Adrenal gland (tissue), 12 donors: ENCODE results near the gene ZNF385A. TPM values are rescaled to one million over a fixed set of nuclear protein-coding genes. Genes with fewer than 3 reads are reported as not detected.

ENCODE experiments used
- DNase-seq, 7 donors: peaks; one replicate each; pipeline ENCODE4 v3.0.0-alpha.2; 2019 to 2020
- H3K27ac ChIP-seq, 5 donors: fragments of 200-600 bp; sonication (generic) in 4 of 5; 1 replicate in 3 of 5; 2 replicates in 2 of 5; pipeline versions ENCODE4 v1.5.1 to v1.8.0; 2016 to 2020; ENCODE audit warnings: mild to moderate bottlenecking in 1 of 5
- H3K27me3 ChIP-seq: fragments of 200-600 bp; 2 replicates; pipeline ENCODE4 v1.8.0; 2021
- H3K36me3 ChIP-seq, 2 donors: fragments of 200-600 bp; replicated peaks in 1 of 2; 1 replicate in 1 of 2; 2 replicates in 1 of 2; pipeline versions ENCODE4 v1.5.1 to v1.8.0; 2018 to 2022
- H3K4me1 ChIP-seq, 2 donors: fragments of 200-600 bp; replicated peaks in 1 of 2; 1 replicate in 1 of 2; 2 replicates in 1 of 2; pipeline versions ENCODE4 v1.5.1 to v1.8.0; 2018 to 2021
- H3K4me3 ChIP-seq, 4 donors: fragments of 200-600 bp; sonication (generic) in 3 of 4; one replicate each; pipeline ENCODE4 v1.5.1; 2016 to 2018
- H3K9me3 ChIP-seq, 3 donors: fragments of 200-600 bp; sonication (generic) in 1 of 3; replicated peaks in 1 of 3; 1 replicate in 2 of 3; 2 replicates in 1 of 3; pipeline versions ENCODE4 v1.5.1 to v1.8.0; 2016 to 2021
- CTCF ChIP-seq, 6 experiments: fragments of 450-650 bp in 4 of 6; fragments of 200-600 bp in 2 of 6; sonication (generic) in 1 of 6; IDR thresholded peaks; 1 replicate in 5 of 6; 2 replicates in 1 of 6; pipeline versions ENCODE4 v1.5.1 to v1.8.0; 2016 to 2021; ENCODE audit warnings: antibody characterized with exemption in 6 of 6, mild to moderate bottlenecking in 2 of 6, moderate library complexity in 1 of 6
- POLR2A ChIP-seq, 2 donors: fragments of 450-650 bp; IDR thresholded peaks; one replicate each; pipeline ENCODE4 v1.6.1; 2017; ENCODE audit warnings: antibody characterized with exemption in 2 of 2, mild to moderate bottlenecking in 2 of 2, moderate library complexity in 1 of 2
- WGBS, 4 donors: extraction: QIAGEN DNeasy Blood & Tissue Kit in 2 of 4; methylation state at CpG; one replicate each; pipeline versions ENCODE4 v1.1.5 to v1.1.7; 2013 to 2017; 5-methylcytosine and 5-hydroxymethylcytosine counted together
- intact Hi-C, 2 donors: fragments of 100-400 bp; cut with DNase I; formaldehyde crosslinking; loops; one replicate each; pipeline versions ENCODE4 v1.14.1 to v1.15.0; 2022 to 2023
- polyA plus RNA-seq, 3 donors: library from polyadenylated mRNA; stranded (reverse); fragments of 200-250 nt in 2 of 3; fragments of 350-450 nt in 1 of 3; fragmentation: Illumina TruSeq in 1 of 3; extraction: RNeasy Lipid Tissue Mini Kit (QIAGEN cat#74804) in 1 of 3; gene quantifications; one replicate each; pipeline ENCODE4 v1.2.3, GENCODE V29; 2013 to 2014
- total RNA-seq, 9 donors: library from RNA; depleted of rRNA in 4 of 9; stranded (reverse); fragments of >200 nt in 4 of 9; fragments of 120-200 nt in 1 of 9; fragmentation: NEBNext Ultra II Directional in 1 of 9; extraction: Animal tissue kit (Norgen Biotek cat#: 25700) in 1 of 9; gene quantifications; one replicate each; pipeline versions ENCODE4 v1.1.0 to v1.2.4, GENCODE V29; 2013 to 2023
- donor health status: healthy with polysubstance abuse.
- donor health status: Bipolar disorder and iron deficiency.
- donor health status: DM: yes; HTN: yes; CAD: no.
- donor health status: DM: no; HTN: no; CAD: no.
- donor health status: DM: no; HTN: no; CAD: no.
- donor health status: DM: yes; HTN: yes; CAD: no.

The ZNF385A gene
- total and polyA plus RNA-seq, 12 donors, result 0.94 to 38.2 (median 13.1) TPM

GRCh38 chr12:54394281-54394719 lies 9.8 kb upstream of the ZNF385A start:
- no peaks in the 10 kb centered on the region for H3K9me3 ChIP-seq
- H3K27ac ChIP-seq, result no peak overlapping the region
- no peaks in the 10 kb centered on the region for H3K4me1 ChIP-seq
- TF ChIP-seq CTCF (IDR thresholded peaks at IDR 0.05) (peak; percentile 44 to 73 (median 62)), POLR2A (IDR thresholded peaks at IDR 0.05) (no peak)
- H3K27me3 ChIP-seq, result no peaks in the 10 kb centered on the region
- 25 to 39% (median 31%) methylated on average over 4 of the region's 4 CpGs for WGBS, 4 donors
- no peak overlapping the region for H3K4me3 ChIP-seq
- DNase-seq, result peak in 3 of 7 donors; percentile 63 to 77 (median 64)
- intact Hi-C loops, result no loop called here
- peaks cover 0 to 48% of the 10 kb centered on the region in 2 donors for H3K36me3 ChIP-seq

- no peak for DNase-seq
- Histone ChIP-seq H3K4me3 (no peak overlapping the region), H3K27me3 (no peaks in the 10 kb centered on the region), H3K9me3 (no peaks in the 10 kb centered on the region), H3K36me3 (peaks cover 0 to 43% of the 10 kb centered on the region in 2 donors), H3K4me1 (no peaks in the 10 kb centered on the region), H3K27ac (no peak overlapping the region)
- intact Hi-C loops, result no loop called here
- TF ChIP-seq CTCF (IDR thresholded peaks at IDR 0.05) (no peak), POLR2A (IDR thresholded peaks at IDR 0.05) (no peak)
- WGBS, 4 donors, result 64 to 79% (median 67%) methylated on average over 3 of the region's 3 CpGs
These were observed 9.2 kb upstream of the ZNF385A start for GRCh38 chr12:54393743-54394142.

- 56 to 70% (median 61%) methylated on average over 5 to 6 of the region's 6 CpGs for WGBS, 4 donors
- Histone ChIP-seq H3K4me1 (no peaks in the 10 kb centered on the region), H3K9me3 (no peaks in the 10 kb centered on the region), H3K4me3 (no peak overlapping the region), H3K27me3 (no peaks in the 10 kb centered on the region), H3K36me3 (peaks cover 0 to 37% of the 10 kb centered on the region in 2 donors), H3K27ac (no peak overlapping the region)
- intact Hi-C loops, result no loop called here
- TF ChIP-seq CTCF (IDR thresholded peaks at IDR 0.05) (no peak), POLR2A (IDR thresholded peaks at IDR 0.05) (no peak)
- no peak for DNase-seq
These were observed 8.7 kb upstream of the ZNF385A start for GRCh38 chr12:54393207-54393609.

GRCh38 chr12:54392485-54393206 lies 8.1 kb upstream of the ZNF385A start:
- 85 to 89% (median 86%) methylated on average over 8 of the region's 8 CpGs for WGBS, 4 donors
- no peaks in the 10 kb centered on the region for H3K27me3 ChIP-seq
- DNase-seq, result no peak
- TF ChIP-seq POLR2A (IDR thresholded peaks at IDR 0.05) (no peak), CTCF (IDR thresholded peaks at IDR 0.05) (no peak)
- peaks cover 0 to 32% of the 10 kb centered on the region in 2 donors for H3K36me3 ChIP-seq
- H3K9me3 ChIP-seq, result no peaks in the 10 kb centered on the region
- H3K4me1 ChIP-seq, result no peaks in the 10 kb centered on the region
- no peak overlapping the region for H3K27ac ChIP-seq
- no peak overlapping the region for H3K4me3 ChIP-seq
- intact Hi-C loops, result no loop called here
